Measurements from ENCODE around the gene PROSER1.

PROSER1 gene

GRCh38 chr13:39023316-39023715 is 14.6 kb downstream of the PROSER1 start:
- no peaks in the 10 kb centered on the region for H3K9me3 ChIP-seq (ENCODE audit: control insufficient read depth, low read length)
- H3K4me2 ChIP-seq (ENCODE audit: low read length): no peak overlapping the region
- H3K27me3 ChIP-seq (ENCODE audit: control insufficient read depth, insufficient read depth, low read length): no peaks in the 10 kb centered on the region
- no peaks in the 10 kb centered on the region for H3K79me2 ChIP-seq
- no peaks in the 10 kb centered on the region for H3K4me1 ChIP-seq
- H3K4me3 ChIP-seq (ENCODE audit: low read depth, low read length): no peak overlapping the region
- H3K36me3 ChIP-seq (ENCODE audit: control insufficient read depth, insufficient read depth, low read length): no peaks in the 10 kb centered on the region
- no peak overlapping the region for H3K27ac ChIP-seq
- no peak for TF ChIP-seq CTCF (IDR thresholded peaks at IDR 0.05)
- no peak overlapping the region for H2AFZ ChIP-seq
- no peak overlapping the region for H3K9ac ChIP-seq

GRCh38 chr13:39020853-39021462 is 16.9 kb downstream of the PROSER1 start:
- Histone ChIP-seq H3K9me3 (ENCODE audit: control insufficient read depth, low read length) (no peaks in the 10 kb centered on the region), H3K9ac (no peak overlapping the region), H3K4me3 (ENCODE audit: low read depth, low read length) (no peak overlapping the region), H3K27ac (no peak overlapping the region), H3K36me3 (ENCODE audit: control insufficient read depth, insufficient read depth, low read length) (no peaks in the 10 kb centered on the region), H2AFZ (no peak overlapping the region), H3K27me3 (ENCODE audit: control insufficient read depth, insufficient read depth, low read length) (no peaks in the 10 kb centered on the region), H3K4me1 (no peaks in the 10 kb centered on the region), H3K79me2 (no peaks in the 10 kb centered on the region), H3K4me2 (ENCODE audit: low read length) (no peak overlapping the region)
- TF ChIP-seq CTCF (IDR thresholded peaks at IDR 0.05): no peak

DNA sequence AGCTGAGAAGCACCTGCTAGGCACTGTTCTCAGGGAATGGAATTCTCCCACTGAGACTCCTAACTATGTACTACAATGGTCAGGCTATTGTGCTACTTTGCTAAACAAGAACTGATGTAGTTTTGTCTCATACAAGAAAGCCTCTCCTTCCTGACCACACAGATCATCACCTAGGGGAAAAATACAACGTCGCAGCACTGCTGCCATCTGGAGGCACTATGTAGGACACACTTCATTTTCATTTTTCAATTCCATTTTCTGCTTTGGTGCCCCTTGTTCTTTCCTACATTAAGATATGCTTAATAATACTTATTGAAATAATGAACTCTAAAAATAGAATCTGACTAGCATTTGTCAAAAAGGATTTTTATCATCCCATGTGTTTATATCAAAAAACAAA is 21.1 kb downstream of the PROSER1 start:
- no peaks in the 10 kb centered on the region for H3K36me3 ChIP-seq (ENCODE audit: control insufficient read depth, insufficient read depth, low read length)
- no peaks in the 10 kb centered on the region for H3K79me2 ChIP-seq
- H2AFZ ChIP-seq: no peak overlapping the region
- no peak overlapping the region for H3K9ac ChIP-seq
- H3K4me2 ChIP-seq (ENCODE audit: low read length): no peak overlapping the region
- H3K4me1 ChIP-seq: no peaks in the 10 kb centered on the region
- no peak overlapping the region for H3K4me3 ChIP-seq (ENCODE audit: low read depth, low read length)
- no peaks in the 10 kb centered on the region for H3K9me3 ChIP-seq (ENCODE audit: control insufficient read depth, low read length)
- no peak for TF ChIP-seq CTCF (IDR thresholded peaks at IDR 0.05)
- no peak overlapping the region for H3K27ac ChIP-seq
- no peaks in the 10 kb centered on the region for H3K27me3 ChIP-seq (ENCODE audit: control insufficient read depth, insufficient read depth, low read length)

DNA sequence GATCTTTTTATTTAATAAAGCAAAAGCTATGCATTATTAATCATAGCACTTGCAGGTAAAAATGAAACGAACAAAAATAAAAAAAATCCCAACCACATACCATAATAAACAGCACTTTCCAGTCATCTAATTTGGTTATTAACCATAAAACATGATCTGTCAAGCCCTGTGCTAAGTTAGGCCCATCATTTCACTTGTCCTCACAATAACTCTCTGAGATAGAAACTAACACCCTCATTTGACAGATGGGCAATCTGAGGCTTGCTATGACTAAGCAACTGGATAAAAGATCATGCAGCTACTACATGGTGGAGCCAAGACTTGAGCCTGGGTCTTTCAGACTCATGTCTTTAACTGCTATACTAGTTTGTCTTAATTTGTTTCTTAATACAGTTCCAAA is 21.8 kb downstream of the PROSER1 start:
- no peak for TF ChIP-seq CTCF (IDR thresholded peaks at IDR 0.05)
- Histone ChIP-seq H3K9ac (no peak overlapping the region), H3K36me3 (ENCODE audit: control insufficient read depth, insufficient read depth, low read length) (no peaks in the 10 kb centered on the region), H3K27ac (no peak overlapping the region), H3K4me2 (ENCODE audit: low read length) (no peak overlapping the region), H3K4me1 (no peaks in the 10 kb centered on the region), H3K27me3 (ENCODE audit: control insufficient read depth, insufficient read depth, low read length) (no peaks in the 10 kb centered on the region), H2AFZ (no peak overlapping the region), H3K79me2 (no peaks in the 10 kb centered on the region), H3K4me3 (ENCODE audit: low read depth, low read length) (no peak overlapping the region), H3K9me3 (ENCODE audit: control insufficient read depth, low read length) (no peaks in the 10 kb centered on the region)

DNA sequence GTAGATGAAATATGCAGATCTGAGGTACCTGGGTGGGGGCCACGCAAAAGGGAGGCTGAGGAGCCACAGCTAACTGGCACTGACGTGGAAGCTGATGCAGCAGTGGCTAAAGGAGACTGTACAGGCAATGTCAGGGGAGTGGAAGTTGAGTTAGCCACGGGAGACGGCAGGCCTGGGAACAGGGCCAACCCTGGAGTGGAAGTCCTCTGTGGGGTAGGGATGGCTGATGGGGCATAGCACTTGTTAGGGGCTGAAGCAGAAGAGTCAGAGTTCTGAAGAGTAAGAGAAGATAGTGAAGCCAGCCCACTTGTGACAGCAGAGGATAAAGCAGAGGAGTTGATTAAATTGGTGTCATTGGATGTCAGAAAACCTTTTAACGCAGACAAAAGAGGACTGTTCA is 24.4 kb downstream of the PROSER1 start:
- Histone ChIP-seq H3K4me3 (ENCODE audit: low read depth, low read length) (no peak overlapping the region), H3K27ac (no peak overlapping the region), H3K4me1 (no peaks in the 10 kb centered on the region), H3K36me3 (ENCODE audit: control insufficient read depth, insufficient read depth, low read length) (no peaks in the 10 kb centered on the region), H3K9me3 (ENCODE audit: control insufficient read depth, low read length) (no peaks in the 10 kb centered on the region), H3K79me2 (no peaks in the 10 kb centered on the region), H3K9ac (no peak overlapping the region), H2AFZ (no peak overlapping the region), H3K4me2 (ENCODE audit: low read length) (no peak overlapping the region), H3K27me3 (ENCODE audit: control insufficient read depth, insufficient read depth, low read length) (no peaks in the 10 kb centered on the region)
- TF ChIP-seq CTCF (IDR thresholded peaks at IDR 0.05): no peak
